SK-N-MC (cell line): ENCODE measurements around the gene SBNO2.

ENCODE experiments used
- EZH2 ChIP-seq: fragments of 200-600 bp; sonication (generic); IDR thresholded peaks from one replicate; pipeline ENCODE4 v1.6.1; 2017; ENCODE audit warnings: antibody characterized with exemption
- POLR2AphosphoS5 ChIP-seq: IDR thresholded peaks from 2 replicates; pipeline ENCODE4 v1.6.1; 2012; ENCODE audit warnings: mild to moderate bottlenecking, low read depth, low read length, borderline replicate concordance

- no peak for TF ChIP-seq POLR2AphosphoS5
- TF ChIP-seq EZH2: no peak
These were observed 98.1 kb downstream of the SBNO2 start for GRCh38 chr19:1076046-1076386.
